ENCODE data around the gene KNG1.

- TF ChIP-seq POLR2A (IDR thresholded peaks at IDR 0.05; ENCODE audit: low read length) (no peak), GATA1 (IDR thresholded peaks at IDR 0.05; ENCODE audit: low read depth, low read length) (no peak)
These were observed 3.7 kb upstream of the KNG1 start for GRCh38 chr3:186713499-186713898.
